Stimulated activated CD4-positive, alpha-beta T cell treated with anti-CD3 and anti-CD28 coated beads, Interleukin-12 subunit alpha, Interleukin-12 subunit beta, amount 100 ng/mL, for 24 hours (primary cell): Measurements from ENCODE around the gene SPAG9.

Source experiments
- DNase-seq, 2 experiments: peaks; one replicate each; pipeline ENCODE4 v3.0.0-alpha.2; 2020; ENCODE audit warnings: low read depth in 2 of 2

SPAG9 gene

GRCh38 chr17:50918071-50918932, 202.4 kb downstream of the SPAG9 start:
- no peak for DNase-seq

GRCh38 chr17:50917418-50917743, 203.3 kb downstream of the SPAG9 start:
- DNase-seq, result no peak

- DNase-seq, result no peak
Measured at GRCh38 chr17:50916708-50917417, 203.8 kb downstream of the SPAG9 start.

GRCh38 chr17:50916026-50916707, 204.5 kb downstream of the SPAG9 start:
- DNase-seq, result no peak

GRCh38 chr17:50914505-50915063, 206.1 kb downstream of the SPAG9 start:
- DNase-seq, result no peak

GRCh38 chr17:50913120-50913519, 207.5 kb downstream of the SPAG9 start:
- no peak for DNase-seq
